GM12891 (cell line): ENCODE results near the gene C19orf38.
"Not testable (repeated sequence)": the region's sequence is repeated elsewhere in the genome, so short reads cannot be mapped to it uniquely, and the experiment has no call there.

Source experiments
- DNase-seq: peaks from one replicate; pipeline ENCODE4 v3.0.0; 2011; ENCODE audit warnings: low spot score; ENCODE audit not compliant: insufficient read length
- FAIRE-seq: peaks from 2 replicates; lab custom pipeline; 2011; peaks lifted over from hg19 to GRCh38; lab: Jason Lieb, UNC
- PAX5 ChIP-seq: IDR thresholded peaks from 2 replicates; pipeline ENCODE4 v1.6.1; 2011; ENCODE audit warnings: low read length, moderate library complexity, mild to moderate bottlenecking; ENCODE audit not compliant: insufficient read depth, severe bottlenecking
- POLR2A ChIP-seq: IDR thresholded peaks from 2 replicates; pipeline ENCODE4 v1.6.1; 2011; ENCODE audit warnings: low read depth, low read length, control low read depth
- POLR2AphosphoS5 ChIP-seq: IDR thresholded peaks from 2 replicates; pipeline ENCODE4 v1.6.1; 2011; ENCODE audit warnings: low read depth, low read length, control low read depth
- POU2F2 ChIP-seq: IDR thresholded peaks from 2 replicates; pipeline ENCODE4 v1.6.1; 2011; ENCODE audit warnings: low read depth, mild to moderate bottlenecking, control low read depth, low read length, moderate library complexity
- SPI1 ChIP-seq: IDR thresholded peaks from 2 replicates; pipeline ENCODE4 v1.6.1; 2011; ENCODE audit warnings: low read depth, low read length, control low read depth
- TAF1 ChIP-seq: IDR thresholded peaks from 2 replicates; pipeline ENCODE4 v1.6.1; 2011; ENCODE audit warnings: low read depth, low read length, control low read depth

C19orf38 gene

GRCh38 chr19:10850631-10851030 is 2.4 kb downstream of the C19orf38 start:
- DNase-seq (no peak), FAIRE-seq (no peak)
- TF ChIP-seq POU2F2 = no peak
- TF ChIP-seq TAF1 = no peak
- TF ChIP-seq POLR2AphosphoS5 = no peak
- no peak for TF ChIP-seq POLR2A
- no peak for TF ChIP-seq SPI1
- no peak for TF ChIP-seq PAX5

GRCh38 chr19:10852098-10852800 is 4.0 kb downstream of the C19orf38 start:
- TF ChIP-seq POLR2A (no peak), POLR2AphosphoS5 (no peak), POU2F2 (no peak), SPI1 (no peak), TAF1 (no peak), PAX5 (no peak)
- DNase-seq (no peak), FAIRE-seq (no peak)

GRCh38 chr19:10852941-10853340 is 4.7 kb downstream of the C19orf38 start:
- TF ChIP-seq SPI1 (no peak), POU2F2 (no peak), POLR2A (no peak), TAF1 (no peak), PAX5 (no peak), POLR2AphosphoS5 (no peak)
- FAIRE-seq = no peak
- DNase-seq = no peak

- DNase-seq (no peak), FAIRE-seq (no peak)
- no peak for TF ChIP-seq POU2F2
- no peak for TF ChIP-seq POLR2A
- TF ChIP-seq POLR2AphosphoS5 = no peak
- no peak for TF ChIP-seq PAX5
- TF ChIP-seq TAF1 = no peak
- no peak for TF ChIP-seq SPI1
These were observed 6.3 kb downstream of the C19orf38 start for GRCh38 chr19:10854350-10855089.

GRCh38 chr19:10855879-10856522 is 7.8 kb downstream of the C19orf38 start:
- FAIRE-seq = no peak
- no peak for DNase-seq
- TF ChIP-seq POLR2AphosphoS5 = no peak
- no peak for TF ChIP-seq PAX5
- no peak for TF ChIP-seq POLR2A
- TF ChIP-seq SPI1 = no peak
- no peak for TF ChIP-seq POU2F2
- no peak for TF ChIP-seq TAF1

- FAIRE-seq = not testable (repeated sequence)
These were observed 8.7 kb downstream of the C19orf38 start for GRCh38 chr19:10856899-10857298.

GRCh38 chr19:10858204-10858828 is 10.1 kb downstream of the C19orf38 start:
- TF ChIP-seq PAX5 (no peak), POLR2AphosphoS5 (no peak), SPI1 (no peak), POLR2A (no peak), TAF1 (no peak), POU2F2 (no peak)
- DNase-seq (no peak), FAIRE-seq (no peak)

More at GRCh38 chr19:10856899-10857298, 8.7 kb downstream of the C19orf38 start:
- not testable (repeated sequence) for DNase-seq

- DNase-seq = no peak
- peak; percentile 5 for FAIRE-seq
- no peak for TF ChIP-seq TAF1
- no peak for TF ChIP-seq POU2F2
- TF ChIP-seq POLR2AphosphoS5 = no peak
- TF ChIP-seq POLR2A = no peak
These were observed 13.0 kb downstream of the C19orf38 start for GRCh38 chr19:10861103-10861651.

GRCh38 chr19:10862561-10863106 is 14.4 kb downstream of the C19orf38 start:
- DNase-seq (no peak), FAIRE-seq (no peak)
- TF ChIP-seq PAX5 (no peak), POLR2A (no peak)
